OCI-LY1 (cell line): ENCODE results near the gene LIPC.

Experiments used
- H2AFZ ChIP-seq: fragments of 200-600 bp; sonication (generic), shearing (Covaris generic); 2 replicates; pipeline ENCODE4 v1.6.0; 2014; ENCODE audit warnings: antibody characterized with exemption, mild to moderate bottlenecking, low read length
- H3F3A ChIP-seq: fragments of 200-600 bp; sonication (generic), shearing (Covaris generic); 2 replicates; pipeline ENCODE4 v1.6.0; 2014; ENCODE audit warnings: mild to moderate bottlenecking, antibody characterized with exemption, low read length, moderate library complexity; ENCODE audit not compliant: insufficient read depth
- H3K27ac ChIP-seq: fragments of 200-600 bp; sonication (generic); 2 replicates; pipeline ENCODE4 v1.5.1; 2014; ENCODE audit warnings: low read length, mixed run types, mild to moderate bottlenecking, low read depth; ENCODE audit not compliant: poor library complexity, severe bottlenecking
- H3K27me3 ChIP-seq: fragments of 200-600 bp; sonication (generic); 2 replicates; pipeline ENCODE4 v1.6.0; 2014; ENCODE audit warnings: antibody characterized with exemption, mild to moderate bottlenecking, low read length, moderate library complexity; ENCODE audit not compliant: insufficient read depth
- H3K36me3 ChIP-seq: fragments of 200-600 bp; sonication (generic); 2 replicates; pipeline ENCODE4 v1.6.1; 2014; ENCODE audit warnings: mild to moderate bottlenecking, antibody characterized with exemption, low read length, moderate library complexity, mixed read lengths; ENCODE audit not compliant: insufficient read depth
- H3K4me1 ChIP-seq: fragments of 200-600 bp; sonication (generic); 2 replicates; pipeline ENCODE4 v1.5.1; 2014; ENCODE audit warnings: mild to moderate bottlenecking, low read length, moderate library complexity; ENCODE audit not compliant: insufficient read depth, severe bottlenecking
- H3K4me2 ChIP-seq: fragments of 200-600 bp; sonication (generic), shearing (Covaris generic); 2 replicates; pipeline ENCODE4 v1.6.1; 2014; ENCODE audit warnings: low read length
- H3K4me3 ChIP-seq: fragments of 200-600 bp; sonication (generic); 2 replicates; pipeline ENCODE4 v1.5.1; 2014; ENCODE audit warnings: low read length, low read depth, mild to moderate bottlenecking, mixed read lengths; ENCODE audit not compliant: poor library complexity, severe bottlenecking
- H3K79me2 ChIP-seq: fragments of 200-600 bp; shearing (Covaris generic); 2 replicates; pipeline ENCODE4 v1.6.1; 2016; ENCODE audit warnings: mixed run types, low read length, mixed read lengths; ENCODE audit not compliant: insufficient read depth
- H3K9ac ChIP-seq: fragments of 200-600 bp; sonication (generic), shearing (Covaris generic); 2 replicates; pipeline ENCODE4 v1.6.1; 2014; ENCODE audit warnings: mild to moderate bottlenecking, low read length, mixed read lengths
- H3K9me2 ChIP-seq: fragments of 200-600 bp; sonication (generic), shearing (Covaris generic); 2 replicates; pipeline ENCODE4 v1.6.1; 2014; ENCODE audit warnings: low read depth, mild to moderate bottlenecking, low read length, mixed read lengths
- H3K9me3 ChIP-seq: fragments of 200-600 bp; shearing (Covaris generic); 2 replicates; pipeline ENCODE4 v1.6.1; 2014; ENCODE audit warnings: low read length, mixed read lengths
- H4K20me1 ChIP-seq: fragments of 200-600 bp; sonication (generic), shearing (Covaris generic); 2 replicates; pipeline ENCODE4 v1.6.0; 2016; ENCODE audit warnings: mild to moderate bottlenecking, low read length; ENCODE audit not compliant: insufficient read depth
- EZH2 ChIP-seq: fragments of 200-600 bp; sonication (generic), shearing (Covaris generic); IDR thresholded peaks from 2 replicates; pipeline ENCODE4 v1.8.0; 2017; ENCODE audit warnings: borderline replicate concordance, mixed run types, mild to moderate bottlenecking, antibody characterized with exemption, low read length, moderate library complexity, mixed read lengths
- TF ChIP-seq, protein P1 (sequence below): fragments of 200-600 bp; sonication (generic), shearing (Covaris generic); IDR thresholded peaks from 2 replicates; pipeline ENCODE4 v1.5.1; 2017; ENCODE audit warnings: mild to moderate bottlenecking, antibody characterized with exemption, low read length, moderate library complexity, mixed read lengths

LIPC gene

DNA sequence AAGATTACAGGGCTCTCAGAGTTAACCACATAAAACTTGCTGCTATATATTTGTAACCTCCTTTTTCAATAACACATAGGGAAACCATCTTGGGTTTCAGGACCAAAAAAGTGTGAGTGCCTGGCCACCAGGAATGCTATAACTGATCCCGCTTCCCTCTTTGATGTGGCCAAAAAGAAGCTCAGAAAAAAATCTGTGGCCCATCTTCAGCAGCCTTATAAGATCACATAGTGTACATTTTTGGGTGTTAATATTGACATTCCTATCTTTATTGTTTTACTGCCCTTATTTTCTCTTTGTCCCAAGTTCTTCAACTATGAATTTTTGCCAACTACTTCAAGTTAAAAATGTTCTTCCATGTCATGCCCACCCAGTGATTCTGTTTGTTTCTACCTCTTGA, 102.8 kb downstream of the LIPC start:
- no peak overlapping the region for H3K4me3 ChIP-seq
- no peaks in the 10 kb centered on the region for H3K79me2 ChIP-seq
- H3K27ac ChIP-seq: no peak overlapping the region
- no peaks in the 10 kb centered on the region for H3K4me1 ChIP-seq
- H3K4me2 ChIP-seq: no peak overlapping the region
- H3K9me2 ChIP-seq: no peaks in the 10 kb centered on the region
- H3K9me3 ChIP-seq: no peaks in the 10 kb centered on the region
- H2AFZ ChIP-seq: no peak overlapping the region
- no peaks in the 10 kb centered on the region for H3F3A ChIP-seq
- no peaks in the 10 kb centered on the region; the same call in 1 of the 2 replicates for H3K27me3 ChIP-seq
- peaks cover 7% of the 10 kb centered on the region; the same call in 1 of the 2 replicates for H3K36me3 ChIP-seq
- H3K9ac ChIP-seq: no peak overlapping the region
- TF ChIP-seq, protein P1, sequence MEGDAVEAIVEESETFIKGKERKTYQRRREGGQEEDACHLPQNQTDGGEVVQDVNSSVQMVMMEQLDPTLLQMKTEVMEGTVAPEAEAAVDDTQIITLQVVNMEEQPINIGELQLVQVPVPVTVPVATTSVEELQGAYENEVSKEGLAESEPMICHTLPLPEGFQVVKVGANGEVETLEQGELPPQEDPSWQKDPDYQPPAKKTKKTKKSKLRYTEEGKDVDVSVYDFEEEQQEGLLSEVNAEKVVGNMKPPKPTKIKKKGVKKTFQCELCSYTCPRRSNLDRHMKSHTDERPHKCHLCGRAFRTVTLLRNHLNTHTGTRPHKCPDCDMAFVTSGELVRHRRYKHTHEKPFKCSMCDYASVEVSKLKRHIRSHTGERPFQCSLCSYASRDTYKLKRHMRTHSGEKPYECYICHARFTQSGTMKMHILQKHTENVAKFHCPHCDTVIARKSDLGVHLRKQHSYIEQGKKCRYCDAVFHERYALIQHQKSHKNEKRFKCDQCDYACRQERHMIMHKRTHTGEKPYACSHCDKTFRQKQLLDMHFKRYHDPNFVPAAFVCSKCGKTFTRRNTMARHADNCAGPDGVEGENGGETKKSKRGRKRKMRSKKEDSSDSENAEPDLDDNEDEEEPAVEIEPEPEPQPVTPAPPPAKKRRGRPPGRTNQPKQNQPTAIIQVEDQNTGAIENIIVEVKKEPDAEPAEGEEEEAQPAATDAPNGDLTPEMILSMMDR: no peak
- no peak for TF ChIP-seq EZH2
- H4K20me1 ChIP-seq: no peaks in the 10 kb centered on the region

DNA sequence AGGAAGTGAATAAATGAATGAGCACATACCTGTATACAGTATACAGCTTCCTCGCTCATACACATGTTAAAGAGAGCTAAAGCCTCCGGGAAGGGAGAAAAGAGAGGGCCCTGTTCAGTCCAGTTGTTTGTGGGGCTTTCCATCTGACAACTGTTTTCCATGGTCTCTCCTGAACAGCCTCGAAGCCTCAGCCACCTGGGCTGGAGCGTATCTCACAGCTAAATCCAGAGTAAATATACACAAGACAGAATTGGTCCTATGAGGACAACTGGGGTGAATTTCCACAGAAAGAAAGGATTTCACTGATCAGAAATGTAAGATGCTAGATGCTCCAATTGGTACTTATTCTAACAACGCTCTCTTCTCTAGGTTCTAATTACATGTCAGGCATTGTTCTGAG, 103.5 kb downstream of the LIPC start:
- TF ChIP-seq, protein P1: no peak
- TF ChIP-seq EZH2: no peak
- no peaks in the 10 kb centered on the region for H3F3A ChIP-seq
- H3K27ac ChIP-seq: no peak overlapping the region
- H2AFZ ChIP-seq: no peak overlapping the region
- H3K4me1 ChIP-seq: no peaks in the 10 kb centered on the region
- H3K4me3 ChIP-seq: no peak overlapping the region
- no peaks in the 10 kb centered on the region; the same call in 1 of the 2 replicates for H3K27me3 ChIP-seq
- H3K4me2 ChIP-seq: no peak overlapping the region
- no peak overlapping the region for H3K9ac ChIP-seq
- H3K36me3 ChIP-seq: peaks cover 7% of the 10 kb centered on the region; the same call in 1 of the 2 replicates
- H3K79me2 ChIP-seq: no peaks in the 10 kb centered on the region
- H3K9me3 ChIP-seq: no peaks in the 10 kb centered on the region
- no peaks in the 10 kb centered on the region for H4K20me1 ChIP-seq
- H3K9me2 ChIP-seq: no peaks in the 10 kb centered on the region

DNA sequence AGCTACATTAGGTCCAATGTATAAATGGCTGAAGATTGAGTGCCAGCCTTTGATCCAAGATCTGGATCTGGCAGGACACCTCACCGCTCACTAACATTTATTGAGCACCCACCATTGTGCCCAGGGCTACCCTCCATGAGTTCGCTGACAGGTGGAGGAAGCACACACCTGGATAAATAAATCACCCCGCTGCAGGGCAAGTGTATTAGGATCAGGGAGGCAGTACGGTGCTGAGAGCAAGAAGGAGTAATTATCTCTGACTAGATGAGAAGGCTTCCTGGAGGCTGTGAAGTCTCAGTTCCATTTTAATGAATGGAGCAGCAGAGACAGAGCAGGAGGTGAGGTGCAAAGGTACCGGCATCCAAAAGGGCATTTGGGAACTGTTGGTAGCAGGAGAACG, 104.1 kb downstream of the LIPC start:
- Histone ChIP-seq H3K9me3 (no peaks in the 10 kb centered on the region), H3F3A (no peaks in the 10 kb centered on the region), H3K4me2 (no peak overlapping the region), H3K9ac (no peak overlapping the region), H2AFZ (no peak overlapping the region), H3K36me3 (peaks cover 7% of the 10 kb centered on the region; the same call in 1 of the 2 replicates), H3K4me3 (no peak overlapping the region), H3K4me1 (no peaks in the 10 kb centered on the region), H3K9me2 (no peaks in the 10 kb centered on the region), H3K27ac (no peak overlapping the region), H3K27me3 (no peaks in the 10 kb centered on the region; the same call in 1 of the 2 replicates), H4K20me1 (no peaks in the 10 kb centered on the region), H3K79me2 (no peaks in the 10 kb centered on the region)
- TF ChIP-seq, protein P1: no peak
- no peak for TF ChIP-seq EZH2
